Measurements from ENCODE around the gene PAM16. TPM values are rescaled to one million over a fixed set of nuclear protein-coding genes. Genes with fewer than 3 reads are reported as not detected.

Gene PAM16
- total and polyA plus RNA-seq, 9 of the 15 experiments (the other 6 are each of a cell fraction or from before 2014, with no cell fraction given), result 38.7 to 273 (median 79.3) TPM

- TF ChIP-seq, protein P1, sequence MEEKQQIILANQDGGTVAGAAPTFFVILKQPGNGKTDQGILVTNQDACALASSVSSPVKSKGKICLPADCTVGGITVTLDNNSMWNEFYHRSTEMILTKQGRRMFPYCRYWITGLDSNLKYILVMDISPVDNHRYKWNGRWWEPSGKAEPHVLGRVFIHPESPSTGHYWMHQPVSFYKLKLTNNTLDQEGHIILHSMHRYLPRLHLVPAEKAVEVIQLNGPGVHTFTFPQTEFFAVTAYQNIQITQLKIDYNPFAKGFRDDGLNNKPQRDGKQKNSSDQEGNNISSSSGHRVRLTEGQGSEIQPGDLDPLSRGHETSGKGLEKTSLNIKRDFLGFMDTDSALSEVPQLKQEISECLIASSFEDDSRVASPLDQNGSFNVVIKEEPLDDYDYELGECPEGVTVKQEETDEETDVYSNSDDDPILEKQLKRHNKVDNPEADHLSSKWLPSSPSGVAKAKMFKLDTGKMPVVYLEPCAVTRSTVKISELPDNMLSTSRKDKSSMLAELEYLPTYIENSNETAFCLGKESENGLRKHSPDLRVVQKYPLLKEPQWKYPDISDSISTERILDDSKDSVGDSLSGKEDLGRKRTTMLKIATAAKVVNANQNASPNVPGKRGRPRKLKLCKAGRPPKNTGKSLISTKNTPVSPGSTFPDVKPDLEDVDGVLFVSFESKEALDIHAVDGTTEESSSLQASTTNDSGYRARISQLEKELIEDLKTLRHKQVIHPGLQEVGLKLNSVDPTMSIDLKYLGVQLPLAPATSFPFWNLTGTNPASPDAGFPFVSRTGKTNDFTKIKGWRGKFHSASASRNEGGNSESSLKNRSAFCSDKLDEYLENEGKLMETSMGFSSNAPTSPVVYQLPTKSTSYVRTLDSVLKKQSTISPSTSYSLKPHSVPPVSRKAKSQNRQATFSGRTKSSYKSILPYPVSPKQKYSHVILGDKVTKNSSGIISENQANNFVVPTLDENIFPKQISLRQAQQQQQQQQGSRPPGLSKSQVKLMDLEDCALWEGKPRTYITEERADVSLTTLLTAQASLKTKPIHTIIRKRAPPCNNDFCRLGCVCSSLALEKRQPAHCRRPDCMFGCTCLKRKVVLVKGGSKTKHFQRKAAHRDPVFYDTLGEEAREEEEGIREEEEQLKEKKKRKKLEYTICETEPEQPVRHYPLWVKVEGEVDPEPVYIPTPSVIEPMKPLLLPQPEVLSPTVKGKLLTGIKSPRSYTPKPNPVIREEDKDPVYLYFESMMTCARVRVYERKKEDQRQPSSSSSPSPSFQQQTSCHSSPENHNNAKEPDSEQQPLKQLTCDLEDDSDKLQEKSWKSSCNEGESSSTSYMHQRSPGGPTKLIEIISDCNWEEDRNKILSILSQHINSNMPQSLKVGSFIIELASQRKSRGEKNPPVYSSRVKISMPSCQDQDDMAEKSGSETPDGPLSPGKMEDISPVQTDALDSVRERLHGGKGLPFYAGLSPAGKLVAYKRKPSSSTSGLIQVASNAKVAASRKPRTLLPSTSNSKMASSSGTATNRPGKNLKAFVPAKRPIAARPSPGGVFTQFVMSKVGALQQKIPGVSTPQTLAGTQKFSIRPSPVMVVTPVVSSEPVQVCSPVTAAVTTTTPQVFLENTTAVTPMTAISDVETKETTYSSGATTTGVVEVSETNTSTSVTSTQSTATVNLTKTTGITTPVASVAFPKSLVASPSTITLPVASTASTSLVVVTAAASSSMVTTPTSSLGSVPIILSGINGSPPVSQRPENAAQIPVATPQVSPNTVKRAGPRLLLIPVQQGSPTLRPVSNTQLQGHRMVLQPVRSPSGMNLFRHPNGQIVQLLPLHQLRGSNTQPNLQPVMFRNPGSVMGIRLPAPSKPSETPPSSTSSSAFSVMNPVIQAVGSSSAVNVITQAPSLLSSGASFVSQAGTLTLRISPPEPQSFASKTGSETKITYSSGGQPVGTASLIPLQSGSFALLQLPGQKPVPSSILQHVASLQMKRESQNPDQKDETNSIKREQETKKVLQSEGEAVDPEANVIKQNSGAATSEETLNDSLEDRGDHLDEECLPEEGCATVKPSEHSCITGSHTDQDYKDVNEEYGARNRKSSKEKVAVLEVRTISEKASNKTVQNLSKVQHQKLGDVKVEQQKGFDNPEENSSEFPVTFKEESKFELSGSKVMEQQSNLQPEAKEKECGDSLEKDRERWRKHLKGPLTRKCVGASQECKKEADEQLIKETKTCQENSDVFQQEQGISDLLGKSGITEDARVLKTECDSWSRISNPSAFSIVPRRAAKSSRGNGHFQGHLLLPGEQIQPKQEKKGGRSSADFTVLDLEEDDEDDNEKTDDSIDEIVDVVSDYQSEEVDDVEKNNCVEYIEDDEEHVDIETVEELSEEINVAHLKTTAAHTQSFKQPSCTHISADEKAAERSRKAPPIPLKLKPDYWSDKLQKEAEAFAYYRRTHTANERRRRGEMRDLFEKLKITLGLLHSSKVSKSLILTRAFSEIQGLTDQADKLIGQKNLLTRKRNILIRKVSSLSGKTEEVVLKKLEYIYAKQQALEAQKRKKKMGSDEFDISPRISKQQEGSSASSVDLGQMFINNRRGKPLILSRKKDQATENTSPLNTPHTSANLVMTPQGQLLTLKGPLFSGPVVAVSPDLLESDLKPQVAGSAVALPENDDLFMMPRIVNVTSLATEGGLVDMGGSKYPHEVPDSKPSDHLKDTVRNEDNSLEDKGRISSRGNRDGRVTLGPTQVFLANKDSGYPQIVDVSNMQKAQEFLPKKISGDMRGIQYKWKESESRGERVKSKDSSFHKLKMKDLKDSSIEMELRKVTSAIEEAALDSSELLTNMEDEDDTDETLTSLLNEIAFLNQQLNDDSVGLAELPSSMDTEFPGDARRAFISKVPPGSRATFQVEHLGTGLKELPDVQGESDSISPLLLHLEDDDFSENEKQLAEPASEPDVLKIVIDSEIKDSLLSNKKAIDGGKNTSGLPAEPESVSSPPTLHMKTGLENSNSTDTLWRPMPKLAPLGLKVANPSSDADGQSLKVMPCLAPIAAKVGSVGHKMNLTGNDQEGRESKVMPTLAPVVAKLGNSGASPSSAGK (IDR thresholded peaks at IDR 0.05), result peak; percentile 81
- TF ChIP-seq TCF15 (CRISPR knock-in tag; IDR thresholded peaks at IDR 0.05), result no peak
- TF ChIP-seq ZBED1 (IDR thresholded peaks at IDR 0.05), result no peak
- no peak; the same call in 1 of the 2 replicates for TF ChIP-seq ZNF431 (CRISPR knock-in tag; IDR thresholded peaks at IDR 0.05)
- TF ChIP-seq TGIF2 (CRISPR knock-in tag; IDR thresholded peaks at IDR 0.05), result no peak
- no peak for TF ChIP-seq TAF7 (tag; IDR thresholded peaks at IDR 0.05)
- TF ChIP-seq, protein P2, sequence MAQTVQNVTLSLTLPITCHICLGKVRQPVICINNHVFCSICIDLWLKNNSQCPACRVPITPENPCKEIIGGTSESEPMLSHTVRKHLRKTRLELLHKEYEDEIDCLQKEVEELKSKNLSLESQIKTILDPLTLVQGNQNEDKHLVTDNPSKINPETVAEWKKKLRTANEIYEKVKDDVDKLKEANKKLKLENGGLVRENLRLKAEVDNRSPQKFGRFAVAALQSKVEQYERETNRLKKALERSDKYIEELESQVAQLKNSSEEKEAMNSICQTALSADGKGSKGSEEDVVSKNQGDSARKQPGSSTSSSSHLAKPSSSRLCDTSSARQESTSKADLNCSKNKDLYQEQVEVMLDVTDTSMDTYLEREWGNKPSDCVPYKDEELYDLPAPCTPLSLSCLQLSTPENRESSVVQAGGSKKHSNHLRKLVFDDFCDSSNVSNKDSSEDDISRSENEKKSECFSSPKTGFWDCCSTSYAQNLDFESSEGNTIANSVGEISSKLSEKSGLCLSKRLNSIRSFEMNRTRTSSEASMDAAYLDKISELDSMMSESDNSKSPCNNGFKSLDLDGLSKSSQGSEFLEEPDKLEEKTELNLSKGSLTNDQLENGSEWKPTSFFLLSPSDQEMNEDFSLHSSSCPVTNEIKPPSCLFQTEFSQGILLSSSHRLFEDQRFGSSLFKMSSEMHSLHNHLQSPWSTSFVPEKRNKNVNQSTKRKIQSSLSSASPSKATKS (CRISPR knock-in tag; IDR thresholded peaks at IDR 0.05), result no peak
- TF ChIP-seq, protein P3, sequence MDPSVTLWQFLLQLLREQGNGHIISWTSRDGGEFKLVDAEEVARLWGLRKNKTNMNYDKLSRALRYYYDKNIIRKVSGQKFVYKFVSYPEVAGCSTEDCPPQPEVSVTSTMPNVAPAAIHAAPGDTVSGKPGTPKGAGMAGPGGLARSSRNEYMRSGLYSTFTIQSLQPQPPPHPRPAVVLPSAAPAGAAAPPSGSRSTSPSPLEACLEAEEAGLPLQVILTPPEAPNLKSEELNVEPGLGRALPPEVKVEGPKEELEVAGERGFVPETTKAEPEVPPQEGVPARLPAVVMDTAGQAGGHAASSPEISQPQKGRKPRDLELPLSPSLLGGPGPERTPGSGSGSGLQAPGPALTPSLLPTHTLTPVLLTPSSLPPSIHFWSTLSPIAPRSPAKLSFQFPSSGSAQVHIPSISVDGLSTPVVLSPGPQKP (CRISPR knock-in tag; IDR thresholded peaks at IDR 0.05), result no peak
- TF ChIP-seq GMEB1 (CRISPR knock-in tag; IDR thresholded peaks at IDR 0.05), result no peak
- no peak for TF ChIP-seq PTBP1 (IDR thresholded peaks at IDR 0.05; ENCODE audit: low read depth, low read length)
Measured at GRCh38 chr16:4314532-4315185, 36.5 kb downstream of the PAM16 start (continued).

All from K562 (cell line).